ENCODE data around the gene ZNF646. TPM values are rescaled to one million over a fixed set of nuclear protein-coding genes. Genes with fewer than 3 reads are reported as not detected.
A peak's percentile ranks its signal among the peaks of the same experiment; 100 is the strongest.

The ZNF646 gene
- total and polyA plus RNA-seq, 2 of the 13 experiments (the other 11 are each of a cell fraction or from before 2014, with no cell fraction given), result 3.4 to 10.9 TPM

DNA sequence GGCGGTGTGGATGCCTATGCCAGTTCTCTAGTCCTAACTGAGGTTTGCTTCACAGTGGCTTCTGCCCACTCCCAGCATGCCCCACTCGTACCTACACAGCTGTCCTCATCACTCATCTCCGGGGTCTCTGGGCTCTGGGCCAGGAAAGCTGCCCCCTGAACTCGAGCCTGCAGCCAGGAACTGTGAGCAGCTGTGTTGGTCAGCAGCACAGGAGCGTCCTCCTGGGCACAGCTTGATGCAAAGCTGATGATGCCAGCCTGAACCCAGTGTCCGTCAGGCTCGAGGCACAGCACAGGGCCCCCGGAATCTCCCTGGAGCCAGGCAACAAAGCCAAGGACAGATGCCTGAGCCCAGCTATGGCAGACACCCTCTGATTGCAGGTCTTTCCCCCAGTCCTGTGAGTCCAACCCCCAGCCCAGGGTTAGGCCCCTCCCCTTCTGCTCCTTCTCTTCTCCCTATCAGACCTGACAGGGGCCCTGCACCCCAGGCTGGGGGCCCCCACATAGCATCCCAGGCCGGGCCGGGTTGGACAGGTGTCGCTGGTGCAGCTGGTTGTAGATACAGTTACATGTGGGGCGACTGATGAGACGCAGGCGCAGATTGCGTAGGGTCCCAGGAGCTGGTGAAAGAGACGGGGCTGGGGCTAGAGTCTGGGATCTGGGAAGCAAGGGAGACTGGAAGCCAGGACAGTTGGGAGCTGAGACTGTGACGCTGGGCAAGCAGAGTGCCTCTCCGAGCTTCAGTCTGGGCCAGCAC is 11.8 kb downstream of the ZNF646 start (continued):
- TF ChIP-seq NFYB (CRISPR knock-in tag; IDR thresholded peaks at IDR 0.05) (no peak), FOXJ3 (CRISPR knock-in tag; IDR thresholded peaks at IDR 0.05; ENCODE audit: borderline replicate concordance) (no peak)

- H3K4me3 ChIP-seq (replicated peaks in 1 of 3; ENCODE audit: insufficient read depth in 1 of 3, low read depth in 2 of 3, low read length in 3 of 3), result no peak overlapping the region
- intact Hi-C loops (cut with micrococcal nuclease; ENCODE audit: unreplicated experiment) (no loop called here), in situ Hi-C loops (cut with HindIII; ENCODE audit: extremely low pct_ligation_motif_present, low pct_unique_long_range_greater_than_20kb) (no loop called here)
- H3K27me3 ChIP-seq (ENCODE audit: control insufficient read depth in 1 of 2, insufficient read depth in 2 of 2, low read length in 2 of 2), result no peaks in the 10 kb centered on the region
- no peaks in the 10 kb centered on the region for H3K9me3 ChIP-seq (ENCODE audit: low read length)
- no TSS peak for BruUV-seq (replicated peaks)
- no peak overlapping the region for H3K27ac ChIP-seq (ENCODE audit: extremely low read length, insufficient read depth, low read length)
- FAIRE-seq, result no peak
- H4K20me1 ChIP-seq (ENCODE audit: insufficient read depth, low read length), result no peaks in the 10 kb centered on the region; the same call in 1 of the 2 replicates
- CTCF ChIA-PET (ENCODE audit: low intra/inter-chr PET ratio, low total read pairs), result no interaction called here
- 100% methylated on average over 2 of the region's 6 CpGs for WGBS (ENCODE audit: low lambda C conversion rate)
- peaks cover 16 to 30% of the 10 kb centered on the region in 2 experiments for H3K36me3 ChIP-seq (replicated peaks in 1 of 2; ENCODE audit: control insufficient read depth in 1 of 2, insufficient read depth in 2 of 2, low read length in 2 of 2)
- POLR2A ChIA-PET, result interaction anchor here (1.4 to 3.3 kb wide), 2 partner anchors 12 to 31 kb away, joined by 3 to 17 read pairs; partner anchors contain the start of genes KAT8, ZNF646 and ZNF668
- no peak for DNase-seq (ENCODE audit: low spot score)
- H2AFZ ChIP-seq (ENCODE audit: low read length), result no peak overlapping the region
- H3K79me2 ChIP-seq (ENCODE audit: insufficient read depth, low read length), result peaks cover 12% of the 10 kb centered on the region
- peak; percentile 4; the same call in 2 of the 3 replicates for ATAC-seq
- H3K4me2 ChIP-seq (ENCODE audit: low read depth, low read length), result no peak overlapping the region
- no peaks in the 10 kb centered on the region for H3K4me1 ChIP-seq (ENCODE audit: insufficient read depth, low read length)
- TF ChIP-seq, protein P1, sequence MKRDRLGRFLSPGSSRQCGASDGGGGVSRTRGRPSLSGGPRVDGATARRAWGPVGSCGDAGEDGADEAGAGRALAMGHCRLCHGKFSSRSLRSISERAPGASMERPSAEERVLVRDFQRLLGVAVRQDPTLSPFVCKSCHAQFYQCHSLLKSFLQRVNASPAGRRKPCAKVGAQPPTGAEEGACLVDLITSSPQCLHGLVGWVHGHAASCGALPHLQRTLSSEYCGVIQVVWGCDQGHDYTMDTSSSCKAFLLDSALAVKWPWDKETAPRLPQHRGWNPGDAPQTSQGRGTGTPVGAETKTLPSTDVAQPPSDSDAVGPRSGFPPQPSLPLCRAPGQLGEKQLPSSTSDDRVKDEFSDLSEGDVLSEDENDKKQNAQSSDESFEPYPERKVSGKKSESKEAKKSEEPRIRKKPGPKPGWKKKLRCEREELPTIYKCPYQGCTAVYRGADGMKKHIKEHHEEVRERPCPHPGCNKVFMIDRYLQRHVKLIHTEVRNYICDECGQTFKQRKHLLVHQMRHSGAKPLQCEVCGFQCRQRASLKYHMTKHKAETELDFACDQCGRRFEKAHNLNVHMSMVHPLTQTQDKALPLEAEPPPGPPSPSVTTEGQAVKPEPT (CRISPR knock-in tag; IDR thresholded peaks at IDR 0.05; ENCODE audit: low read depth), result no peak
- TF ChIP-seq HNRNPLL (IDR thresholded peaks at IDR 0.05; ENCODE audit: low read depth, low read length, poor library complexity, severe bottlenecking) (peak; percentile 4), ZNF703 (CRISPR knock-in tag; IDR thresholded peaks at IDR 0.05; ENCODE audit: borderline replicate concordance) (no peak), NR3C1 (CRISPR knock-in tag; IDR thresholded peaks at IDR 0.05) (no peak)
- TF ChIP-seq, protein P2, sequence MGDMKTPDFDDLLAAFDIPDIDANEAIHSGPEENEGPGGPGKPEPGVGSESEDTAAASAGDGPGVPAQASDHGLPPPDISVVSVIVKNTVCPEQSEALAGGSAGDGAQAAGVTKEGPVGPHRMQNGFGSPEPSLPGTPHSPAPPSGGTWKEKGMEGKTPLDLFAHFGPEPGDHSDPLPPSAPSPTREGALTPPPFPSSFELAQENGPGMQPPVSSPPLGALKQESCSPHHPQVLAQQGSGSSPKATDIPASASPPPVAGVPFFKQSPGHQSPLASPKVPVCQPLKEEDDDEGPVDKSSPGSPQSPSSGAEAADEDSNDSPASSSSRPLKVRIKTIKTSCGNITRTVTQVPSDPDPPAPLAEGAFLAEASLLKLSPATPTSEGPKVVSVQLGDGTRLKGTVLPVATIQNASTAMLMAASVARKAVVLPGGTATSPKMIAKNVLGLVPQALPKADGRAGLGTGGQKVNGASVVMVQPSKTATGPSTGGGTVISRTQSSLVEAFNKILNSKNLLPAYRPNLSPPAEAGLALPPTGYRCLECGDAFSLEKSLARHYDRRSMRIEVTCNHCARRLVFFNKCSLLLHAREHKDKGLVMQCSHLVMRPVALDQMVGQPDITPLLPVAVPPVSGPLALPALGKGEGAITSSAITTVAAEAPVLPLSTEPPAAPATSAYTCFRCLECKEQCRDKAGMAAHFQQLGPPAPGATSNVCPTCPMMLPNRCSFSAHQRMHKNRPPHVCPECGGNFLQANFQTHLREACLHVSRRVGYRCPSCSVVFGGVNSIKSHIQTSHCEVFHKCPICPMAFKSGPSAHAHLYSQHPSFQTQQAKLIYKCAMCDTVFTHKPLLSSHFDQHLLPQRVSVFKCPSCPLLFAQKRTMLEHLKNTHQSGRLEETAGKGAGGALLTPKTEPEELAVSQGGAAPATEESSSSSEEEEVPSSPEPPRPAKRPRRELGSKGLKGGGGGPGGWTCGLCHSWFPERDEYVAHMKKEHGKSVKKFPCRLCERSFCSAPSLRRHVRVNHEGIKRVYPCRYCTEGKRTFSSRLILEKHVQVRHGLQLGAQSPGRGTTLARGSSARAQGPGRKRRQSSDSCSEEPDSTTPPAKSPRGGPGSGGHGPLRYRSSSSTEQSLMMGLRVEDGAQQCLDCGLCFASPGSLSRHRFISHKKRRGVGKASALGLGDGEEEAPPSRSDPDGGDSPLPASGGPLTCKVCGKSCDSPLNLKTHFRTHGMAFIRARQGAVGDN (CRISPR knock-in tag; IDR thresholded peaks at IDR 0.05), result 0 out of 2 replicates have a peak, but pooled peaks have one; percentile 19
- H3K9ac ChIP-seq (ENCODE audit: insufficient read depth, low read depth, low read length), result no peak overlapping the region
Observed at GRCh38 chr16:31086629-31086906, 12.3 kb downstream of the ZNF646 start.
